C4-2B (cell line): ENCODE data around the gene TRPC4.

Experiments
- H3K27ac ChIP-seq: fragments of 450-650 bp; 2 replicates; pipeline ENCODE4 v1.5.1; 2017
- CTCF ChIP-seq: fragments of 450-650 bp; conservative IDR thresholded peaks from 2 replicates; pipeline ENCODE4 v1.5.1; 2017; ENCODE audit warnings: mild to moderate bottlenecking
- ZFX ChIP-seq: fragments of 450-650 bp; IDR thresholded peaks from 2 replicates; pipeline ENCODE4 v1.6.1; 2017

TRPC4 gene

DNA sequence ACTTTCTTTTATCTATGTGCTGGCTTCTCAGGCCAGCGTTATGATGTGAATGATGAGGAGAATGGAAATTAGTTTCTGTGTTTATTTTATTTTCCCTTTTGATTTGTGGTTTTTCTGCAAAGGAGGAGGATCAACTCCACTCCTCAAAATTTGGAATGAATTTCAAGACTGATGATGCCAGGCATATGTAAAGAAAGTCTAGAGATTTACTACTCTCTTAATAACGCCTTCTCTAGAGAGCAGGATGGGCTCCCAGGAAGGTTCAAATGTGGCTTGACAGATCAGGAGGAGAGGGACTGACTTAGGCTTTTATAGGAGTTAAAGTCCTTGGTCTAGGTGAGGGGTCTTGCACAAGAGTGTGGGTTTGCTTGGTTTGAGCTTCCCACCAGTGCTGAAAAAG lies 255.9 kb downstream of the TRPC4 start:
- TF ChIP-seq CTCF (no peak), ZFX (no peak)
- no peak overlapping the region for H3K27ac ChIP-seq

GRCh38 chr13:37613236-37613635 lies 256.3 kb downstream of the TRPC4 start:
- H3K27ac ChIP-seq = no peak overlapping the region
- no peak for TF ChIP-seq ZFX

GRCh38 chr13:37608750-37609339 lies 260.7 kb downstream of the TRPC4 start:
- H3K27ac ChIP-seq = no peak overlapping the region
- TF ChIP-seq ZFX (no peak), CTCF (peak; percentile 81)

GRCh38 chr13:37602733-37603381 lies 266.7 kb downstream of the TRPC4 start:
- peak; percentile 84 for TF ChIP-seq CTCF
- TF ChIP-seq ZFX = no peak
- no peak overlapping the region for H3K27ac ChIP-seq

DNA sequence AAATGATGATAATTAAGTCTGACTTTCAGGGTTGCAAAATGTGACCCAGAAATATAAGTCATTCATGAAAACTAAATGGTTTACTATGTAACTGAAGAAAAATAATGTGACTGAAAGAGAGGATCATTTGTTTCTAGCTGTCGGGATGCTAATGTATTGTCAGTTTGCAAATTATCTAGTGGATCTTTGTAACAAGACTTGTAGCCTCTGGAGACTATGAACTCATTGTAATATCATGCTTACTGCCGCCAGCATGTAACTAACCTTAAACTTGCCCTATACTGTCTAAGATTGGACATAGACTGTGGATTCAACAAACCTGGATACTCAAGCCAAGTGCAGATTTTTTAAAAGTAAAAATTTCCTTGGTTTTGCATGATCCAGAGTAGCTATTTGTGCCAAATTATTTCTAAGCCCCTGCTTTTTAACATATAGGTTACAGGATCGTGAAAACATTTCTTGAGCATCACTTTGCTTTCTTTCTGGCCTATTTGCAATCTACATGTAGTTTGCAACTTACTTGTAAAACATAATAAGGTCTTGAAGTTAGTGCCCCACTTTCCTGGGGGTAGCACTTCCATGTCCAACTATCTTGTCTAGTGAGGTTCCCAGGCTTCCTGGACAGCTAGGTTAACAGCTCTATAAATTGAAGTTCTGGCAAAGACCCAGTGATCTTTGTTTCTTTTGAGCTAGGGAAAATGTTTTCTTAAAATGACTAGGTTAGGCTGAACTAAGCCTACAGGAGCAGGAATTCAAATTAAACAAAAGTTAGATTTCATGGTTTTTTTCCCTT lies 267.7 kb downstream of the TRPC4 start:
- no peak overlapping the region for H3K27ac ChIP-seq
- TF ChIP-seq ZFX (no peak), CTCF (no peak)

- TF ChIP-seq CTCF (no peak), ZFX (no peak)
- H3K27ac ChIP-seq = no peak overlapping the region
These were observed 270.1 kb downstream of the TRPC4 start for GRCh38 chr13:37599519-37599918.

DNA sequence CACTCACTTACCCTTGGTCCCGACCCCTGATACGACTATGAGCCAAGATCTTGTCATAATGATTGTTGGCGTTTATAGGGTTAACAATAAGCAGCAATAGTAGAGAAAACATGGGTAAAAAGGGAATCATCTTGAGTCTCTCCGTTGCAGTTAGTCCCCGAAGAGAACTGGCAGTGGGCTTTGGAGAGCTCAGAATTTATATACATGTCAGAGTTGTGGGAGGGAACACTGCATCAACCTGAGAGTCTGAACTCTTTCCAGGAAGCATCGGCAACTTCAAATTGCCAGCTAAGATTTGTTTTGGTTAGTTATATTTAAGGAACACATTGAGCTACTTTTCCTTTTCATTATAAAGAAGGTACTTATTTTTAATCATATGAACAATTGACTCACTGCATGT lies 271.0 kb downstream of the TRPC4 start, which contains the start of gene POSTN:
Gene POSTN, minus strand, starts transcription at position 172 of the 400 bp plus-strand sequence. Its CDS starts 42 bp downstream, at position 130.
- H3K27ac ChIP-seq = no peak within 1 kb of the TSS
- TF ChIP-seq CTCF = no peak
- TF ChIP-seq ZFX = no peak
